ENCODE measurements around the gene SLC25A12.
"Not testable (repeated sequence)": the region's sequence is repeated elsewhere in the genome, so short reads cannot be mapped to it uniquely, and the experiment has no call there.

Gene SLC25A12

GRCh38 chr2:171788316-171788993 is 105.6 kb downstream of the SLC25A12 start:
- no peak for DNase-seq

- no peak for DNase-seq
Observed at GRCh38 chr2:171787333-171788072, 106.5 kb downstream of the SLC25A12 start.

- no peak for DNase-seq
Observed at GRCh38 chr2:171785450-171785849, 108.6 kb downstream of the SLC25A12 start.

- no peak for DNase-seq
Observed at GRCh38 chr2:171778515-171778914, 115.5 kb downstream of the SLC25A12 start.

- DNase-seq = not testable (repeated sequence)
Observed at GRCh38 chr2:171774581-171774980, 119.5 kb downstream of the SLC25A12 start.

GRCh38 chr2:171772373-171772772 is 121.7 kb downstream of the SLC25A12 start:
- DNase-seq = no peak

GRCh38 chr2:171771463-171771862 is 122.6 kb downstream of the SLC25A12 start:
- DNase-seq = no peak

GRCh38 chr2:171763602-171764001 is 130.4 kb downstream of the SLC25A12 start:
- DNase-seq = no peak

- no peak for DNase-seq
Observed at GRCh38 chr2:171762879-171763573, 131.0 kb downstream of the SLC25A12 start.

- DNase-seq = not testable (repeated sequence)
Observed at GRCh38 chr2:171761176-171761575, 132.9 kb downstream of the SLC25A12 start.

- not testable (repeated sequence) for DNase-seq
Observed at GRCh38 chr2:171758762-171759161, 135.3 kb downstream of the SLC25A12 start.

- no peak for DNase-seq
Observed at GRCh38 chr2:171754254-171754939, 139.6 kb downstream of the SLC25A12 start.

GRCh38 chr2:171747371-171747770 is 146.7 kb downstream of the SLC25A12 start:
- no peak for DNase-seq

- DNase-seq = no peak
Observed at GRCh38 chr2:171745806-171746205, 148.2 kb downstream of the SLC25A12 start.

- DNase-seq = no peak
Observed at GRCh38 chr2:171745141-171745540, 148.9 kb downstream of the SLC25A12 start.

GRCh38 chr2:171742760-171743159 is 151.3 kb downstream of the SLC25A12 start:
- no peak for DNase-seq

- no peak for DNase-seq
Observed at GRCh38 chr2:171741189-171741588, 152.9 kb downstream of the SLC25A12 start.

- no peak for DNase-seq
Observed at GRCh38 chr2:171735991-171736710, 157.9 kb downstream of the SLC25A12 start.
